ENCODE results near the gene SPCS2.

DNA sequence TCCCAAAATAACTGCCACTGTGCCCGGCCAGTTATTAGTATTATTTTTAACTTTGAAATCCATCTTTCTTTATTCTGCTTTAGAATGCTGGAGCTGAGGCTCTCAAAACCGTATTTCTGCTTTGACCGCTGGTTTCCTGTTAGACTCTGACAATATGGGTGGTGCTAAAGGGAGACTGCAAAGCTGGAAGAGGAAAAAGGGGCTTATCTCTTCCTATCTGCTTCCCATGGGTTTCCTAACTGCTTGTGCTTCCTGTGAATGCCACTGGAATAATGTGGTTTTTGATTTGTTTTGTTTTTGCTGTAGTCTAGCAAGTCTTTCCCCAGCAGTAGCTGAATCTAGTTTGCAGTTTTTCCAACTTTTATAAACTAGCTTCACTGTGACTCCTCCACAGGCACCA, 43.7 kb upstream of the SPCS2 start:
- TF ChIP-seq FOXP1 (CRISPR knock-in tag; IDR thresholded peaks at IDR 0.05; ENCODE audit: borderline replicate concordance) (no peak), ATF2 (CRISPR knock-in tag; IDR thresholded peaks at IDR 0.05; ENCODE audit: borderline replicate concordance, low read depth) (no peak), TEAD1 (CRISPR knock-in tag; IDR thresholded peaks at IDR 0.05) (no peak), FOXJ3 (CRISPR knock-in tag; IDR thresholded peaks at IDR 0.05; ENCODE audit: borderline replicate concordance) (no peak), SP1 (CRISPR knock-in tag; conservative IDR thresholded peaks at IDR 0.05) (no peak), E2F4 (CRISPR knock-in tag; IDR thresholded peaks at IDR 0.05; ENCODE audit: borderline replicate concordance, low read depth) (no peak)
- TF ChIP-seq, protein P1, sequence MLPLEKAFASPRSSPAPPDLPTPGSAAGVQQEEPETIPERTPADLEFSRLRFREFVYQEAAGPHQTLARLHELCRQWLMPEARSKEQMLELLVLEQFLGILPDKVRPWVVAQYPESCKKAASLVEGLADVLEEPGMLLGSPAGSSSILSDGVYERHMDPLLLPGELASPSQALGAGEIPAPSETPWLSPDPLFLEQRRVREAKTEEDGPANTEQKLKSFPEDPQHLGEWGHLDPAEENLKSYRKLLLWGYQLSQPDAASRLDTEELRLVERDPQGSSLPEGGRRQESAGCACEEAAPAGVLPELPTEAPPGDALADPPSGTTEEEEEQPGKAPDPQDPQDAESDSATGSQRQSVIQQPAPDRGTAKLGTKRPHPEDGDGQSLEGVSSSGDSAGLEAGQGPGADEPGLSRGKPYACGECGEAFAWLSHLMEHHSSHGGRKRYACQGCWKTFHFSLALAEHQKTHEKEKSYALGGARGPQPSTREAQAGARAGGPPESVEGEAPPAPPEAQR (CRISPR knock-in tag; IDR thresholded peaks at IDR 0.05), result no peak
- TF ChIP-seq, protein P2, sequence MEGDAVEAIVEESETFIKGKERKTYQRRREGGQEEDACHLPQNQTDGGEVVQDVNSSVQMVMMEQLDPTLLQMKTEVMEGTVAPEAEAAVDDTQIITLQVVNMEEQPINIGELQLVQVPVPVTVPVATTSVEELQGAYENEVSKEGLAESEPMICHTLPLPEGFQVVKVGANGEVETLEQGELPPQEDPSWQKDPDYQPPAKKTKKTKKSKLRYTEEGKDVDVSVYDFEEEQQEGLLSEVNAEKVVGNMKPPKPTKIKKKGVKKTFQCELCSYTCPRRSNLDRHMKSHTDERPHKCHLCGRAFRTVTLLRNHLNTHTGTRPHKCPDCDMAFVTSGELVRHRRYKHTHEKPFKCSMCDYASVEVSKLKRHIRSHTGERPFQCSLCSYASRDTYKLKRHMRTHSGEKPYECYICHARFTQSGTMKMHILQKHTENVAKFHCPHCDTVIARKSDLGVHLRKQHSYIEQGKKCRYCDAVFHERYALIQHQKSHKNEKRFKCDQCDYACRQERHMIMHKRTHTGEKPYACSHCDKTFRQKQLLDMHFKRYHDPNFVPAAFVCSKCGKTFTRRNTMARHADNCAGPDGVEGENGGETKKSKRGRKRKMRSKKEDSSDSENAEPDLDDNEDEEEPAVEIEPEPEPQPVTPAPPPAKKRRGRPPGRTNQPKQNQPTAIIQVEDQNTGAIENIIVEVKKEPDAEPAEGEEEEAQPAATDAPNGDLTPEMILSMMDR (IDR thresholded peaks at IDR 0.05), result no peak
- TF ChIP-seq, protein P3, sequence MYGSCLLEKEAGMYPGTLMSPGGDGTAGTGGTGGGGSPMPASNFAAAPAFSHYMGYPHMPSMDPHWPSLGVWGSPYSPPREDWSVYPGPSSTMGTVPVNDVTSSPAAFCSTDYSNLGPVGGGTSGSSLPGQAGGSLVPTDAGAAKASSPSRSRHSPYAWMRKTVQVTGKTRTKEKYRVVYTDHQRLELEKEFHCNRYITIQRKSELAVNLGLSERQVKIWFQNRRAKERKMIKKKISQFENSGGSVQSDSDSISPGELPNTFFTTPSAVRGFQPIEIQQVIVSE (CRISPR knock-in tag; IDR thresholded peaks at IDR 0.05; ENCODE audit: borderline replicate concordance), result no peak
